Activated CD4-positive, alpha-beta T cell treated with anti-CD3 and anti-CD28 coated beads, Interleukin-2, amount 10 ng/mL, durations not matched to agents 7 days and 5 days (primary cell): Measurements from ENCODE around the gene ZNF679. TPM values are rescaled to one million over a fixed set of nuclear protein-coding genes. Genes with fewer than 3 reads are reported as not detected.
"Not testable (repeated sequence)": the region's sequence is repeated elsewhere in the genome, so short reads cannot be mapped to it uniquely, and the experiment has no call there.

Source experiments
- CTCF ChIA-PET: fragments of 350-600 bp; sonication (Branson Sonifier 250); formaldehyde crosslinking; loops from one replicate; lab custom pipeline; 2021; ENCODE audit warnings: antibody characterized with exemption; lab: Charles Lee
- POLR2A ChIA-PET: fragments of 350-600 bp; sonication (Branson Sonifier 250); formaldehyde crosslinking; loops from one replicate; lab custom pipeline; 2021; ENCODE audit warnings: antibody characterized with exemption; lab: Charles Lee
- DNase-seq: peaks from one replicate; pipeline ENCODE4 v3.0.0-alpha.2; 2020
- H3K27ac Mint-ChIP-seq: one replicate; pipeline ENCODE4 v1.8.0; 2021; ENCODE audit warnings: mild to moderate bottlenecking, moderate library complexity, mixed read lengths
- H3K27me3 Mint-ChIP-seq: one replicate; pipeline ENCODE4 v1.8.0; 2021; ENCODE audit warnings: mixed read lengths
- H3K36me3 Mint-ChIP-seq: one replicate; pipeline ENCODE4 v1.8.0; 2021; ENCODE audit warnings: low read depth, mixed read lengths
- H3K4me1 Mint-ChIP-seq: one replicate; pipeline ENCODE4 v1.8.0; 2021; ENCODE audit warnings: mixed read lengths
- H3K4me3 Mint-ChIP-seq: one replicate; pipeline ENCODE4 v1.8.0; 2021; ENCODE audit warnings: mild to moderate bottlenecking, moderate library complexity, mixed read lengths
- H3K9me3 Mint-ChIP-seq: one replicate; pipeline ENCODE4 v1.8.0; 2021; ENCODE audit warnings: mixed read lengths
- total RNA-seq, 2 experiments: library from RNA; stranded (reverse); gene quantifications; one replicate each; pipeline ENCODE4 v1.2.3, GENCODE V29; 2021

Gene ZNF679
- total RNA-seq, 2 experiments from 2014 or later = not detected

- peaks cover 33% of the 10 kb centered on the region for H3K4me1 Mint-ChIP-seq
- CTCF ChIA-PET = interaction anchor here (2.3 kb wide), 1 partner anchor 11 kb away, joined by 7 read pairs; no protein-coding TSS in a partner anchor
- POLR2A ChIA-PET = interaction anchor here (1.4 kb wide), 2 partner anchors 248 to 351 kb away, joined by 4 read pairs; partner anchors contain the start of genes ZNF107 and ZNF680
Measured at GRCh38 chr7:64314566-64314965, 86.3 kb downstream of the ZNF679 start.

GRCh38 chr7:64316031-64316742, 87.9 kb downstream of the ZNF679 start:
- Mint-ChIP-seq H3K36me3 (peaks cover 53% of the 10 kb centered on the region), H3K4me1 (peaks cover 33% of the 10 kb centered on the region), H3K4me3 (peak overlapping the region; percentile 47), H3K9me3 (peaks cover 20% of the 10 kb centered on the region)
- H3K27me3 Mint-ChIP-seq, H3K27ac Mint-ChIP-seq, DNase-seq, POLR2A ChIA-PET: not testable (repeated sequence)
- CTCF ChIA-PET = interaction anchor here (0.6 to 1.5 kb wide), 2 partner anchors 9 to 472 kb away, joined by 3 read pairs; no protein-coding TSS in a partner anchor

More at GRCh38 chr7:64314566-64314965, 86.3 kb downstream of the ZNF679 start:
- Mint-ChIP-seq H3K27me3 (no peaks in the 10 kb centered on the region), H3K9me3 (peaks cover 21% of the 10 kb centered on the region), H3K4me3 (peak overlapping the region; percentile 99), H3K27ac (peak overlapping the region; percentile 100), H3K36me3 (peaks cover 40% of the 10 kb centered on the region)
- DNase-seq = no peak

Other genes starting within 250 kb of the ZNF679 start
- not detected for gene ZNF722, start 229.6 kb upstream of the ZNF679 start, total RNA-seq
- gene ZNF727, start 183.0 kb upstream of the ZNF679 start, total RNA-seq = under 1 TPM; 0.46 to 0.57 TPM
- not detected for gene ZNF735, start 21.3 kb upstream of the ZNF679 start, total RNA-seq
- 10 to 100 TPM; 26.6 to 27.8 TPM for gene ZNF736, start 85.5 kb downstream of the ZNF679 start, total RNA-seq